ENCODE data around the gene EPHA4.

EPHA4 gene

DNA sequence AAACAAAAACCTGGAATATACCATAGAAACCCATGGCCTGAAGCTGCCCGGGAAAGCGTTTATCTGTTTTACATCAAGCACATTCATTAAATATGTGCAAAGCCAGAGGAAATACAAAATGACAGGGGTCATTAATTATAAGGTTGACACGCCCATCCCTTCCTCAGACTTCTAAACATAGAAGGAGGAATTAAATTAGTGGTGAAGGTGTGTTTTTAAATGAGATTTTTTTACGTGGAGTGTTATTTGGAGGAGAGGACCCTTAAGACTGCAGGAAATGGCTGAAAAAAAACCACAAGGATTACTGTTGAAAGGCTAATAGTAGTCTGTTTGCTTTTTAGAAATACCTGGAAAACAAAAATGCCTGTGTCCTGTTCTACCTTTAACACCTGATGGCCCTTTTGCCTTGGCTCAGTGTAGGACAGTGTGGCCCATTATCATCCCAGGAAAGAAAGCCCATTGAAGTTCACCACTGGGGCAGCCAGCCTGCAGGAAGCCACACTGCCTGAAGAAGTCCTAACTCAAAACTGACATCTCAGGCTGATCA, 123.2 kb downstream of the EPHA4 start:
- H3K23ac ChIP-seq (ENCODE audit: low read length in 2 of 2), result no peak overlapping the region
- peak overlapping the region in 1 of 2 experiments; percentile 48 for H3K14ac ChIP-seq (ENCODE audit: low read length in 2 of 2)
- H3K27me3 ChIP-seq (ENCODE audit: control insufficient read depth in 1 of 2, insufficient read depth in 1 of 2, low read length in 2 of 2), result no peaks in the 10 kb centered on the region
- no peak overlapping the region for H2BK5ac ChIP-seq (ENCODE audit: low read depth, low read length, poor library complexity, severe bottlenecking)
- no peaks in the 10 kb centered on the region for H3K9me3 ChIP-seq (ENCODE audit: control insufficient read depth, low read length)
- H4K91ac ChIP-seq (ENCODE audit: low read length), result no peak overlapping the region
- no peak overlapping the region for H3K4me2 ChIP-seq (ENCODE audit: low read length, poor library complexity, severe bottlenecking)
- peaks cover 9 to 20% of the 10 kb centered on the region in 2 experiments for H3K36me3 ChIP-seq (ENCODE audit: control insufficient read depth in 1 of 2, insufficient read depth in 2 of 2, low read depth in 1 of 2, low read length in 2 of 2)
- H3K4me3 ChIP-seq (ENCODE audit: insufficient read depth in 1 of 2, low read depth in 1 of 2, low read length in 2 of 2), result no peak overlapping the region
- no peak overlapping the region for H2AK5ac ChIP-seq (ENCODE audit: low read length, severe bottlenecking)
- H2BK12ac ChIP-seq (ENCODE audit: low read length in 2 of 2), result no peak overlapping the region
- no peak overlapping the region for H3K18ac ChIP-seq (ENCODE audit: low read depth in 1 of 2, low read length in 2 of 2)
- 83% methylated on average over 1 of the region's 4 CpGs for WGBS
- peak overlapping the region in 1 of 2 experiments; percentile 41 for H3K4ac ChIP-seq (ENCODE audit: low read depth in 1 of 2, low read length in 2 of 2)
- peak overlapping the region; percentile 6 for H2AFZ ChIP-seq (ENCODE audit: low read depth, low read length)
- no peak for DNase-seq
- peaks cover 6% of the 10 kb centered on the region for H3K79me1 ChIP-seq (replicated peaks; ENCODE audit: low read length, poor library complexity, severe bottlenecking)
- no peak overlapping the region for H2BK120ac ChIP-seq (ENCODE audit: low read depth, low read length)
- H3K4me1 ChIP-seq (ENCODE audit: control insufficient read depth, insufficient read depth, low read depth, low read length), result peaks cover 2% of the 10 kb centered on the region
- H4K8ac ChIP-seq (ENCODE audit: low read length), result no peak overlapping the region
- H3K27ac ChIP-seq (ENCODE audit: low read length, poor library complexity, severe bottlenecking), result no peak overlapping the region
- H3K9ac ChIP-seq (ENCODE audit: low read length), result no peak overlapping the region
- no peak overlapping the region for H2BK15ac ChIP-seq (ENCODE audit: low read depth, poor library complexity, severe bottlenecking)

DNA sequence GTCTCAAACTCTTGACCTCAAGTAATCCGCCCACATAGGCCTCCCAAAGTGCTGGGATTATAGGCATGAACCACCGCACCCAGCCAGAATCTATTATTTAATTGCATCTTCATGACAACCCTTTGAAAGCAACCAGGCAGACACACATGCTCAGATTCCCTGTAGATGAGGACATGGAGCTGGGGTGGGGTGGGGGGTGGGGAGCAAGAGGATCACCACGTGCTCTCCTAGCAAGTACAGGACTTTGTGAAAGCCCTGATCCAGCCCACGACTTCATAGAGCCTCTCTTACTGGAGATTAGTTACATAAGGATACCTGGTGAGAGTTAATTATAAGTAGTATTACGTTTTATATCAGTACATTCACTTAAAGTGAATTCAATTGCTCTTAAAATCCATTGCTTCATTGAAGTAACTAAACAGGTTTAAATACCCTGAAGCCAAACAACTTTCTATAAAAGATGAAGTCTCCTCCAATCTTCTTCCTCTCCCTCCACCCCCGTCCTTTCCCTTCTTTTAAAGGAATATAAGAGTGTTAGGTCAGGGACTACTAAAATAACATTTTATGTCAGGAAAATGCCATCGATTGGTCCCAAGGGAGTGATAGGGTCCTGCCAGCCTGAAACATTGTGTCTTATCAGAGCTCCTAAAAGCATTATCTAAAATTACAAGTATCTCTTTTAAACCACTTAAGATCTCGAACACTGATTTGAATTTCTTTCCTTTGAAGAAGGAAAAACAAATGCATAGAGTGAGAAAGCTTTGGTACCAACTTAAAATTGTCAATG, 123.9 kb downstream of the EPHA4 start:
- 82% methylated on average over 3 of the region's 8 CpGs for WGBS
- Histone ChIP-seq H2BK120ac (ENCODE audit: low read depth, low read length) (no peak overlapping the region), H2BK15ac (ENCODE audit: low read depth, poor library complexity, severe bottlenecking) (no peak overlapping the region), H3K9me3 (ENCODE audit: control insufficient read depth, low read length) (no peaks in the 10 kb centered on the region), H2AFZ (ENCODE audit: low read depth, low read length) (no peak overlapping the region), H3K9ac (ENCODE audit: low read length) (no peak overlapping the region), H3K4ac (ENCODE audit: low read depth in 1 of 2, low read length in 2 of 2) (no peak overlapping the region), H3K79me1 (replicated peaks; ENCODE audit: low read length, poor library complexity, severe bottlenecking) (peaks cover 6% of the 10 kb centered on the region), H2BK12ac (ENCODE audit: low read length in 2 of 2) (no peak overlapping the region), H3K18ac (ENCODE audit: low read depth in 1 of 2, low read length in 2 of 2) (no peak overlapping the region), H3K4me3 (ENCODE audit: insufficient read depth in 1 of 2, low read depth in 1 of 2, low read length in 2 of 2) (no peak overlapping the region), H3K27me3 (ENCODE audit: control insufficient read depth in 1 of 2, insufficient read depth in 1 of 2, low read length in 2 of 2) (no peaks in the 10 kb centered on the region), H3K36me3 (ENCODE audit: control insufficient read depth in 1 of 2, insufficient read depth in 2 of 2, low read depth in 1 of 2, low read length in 2 of 2) (peaks cover 9 to 14% of the 10 kb centered on the region in 2 experiments), H3K14ac (ENCODE audit: low read length in 2 of 2) (no peak overlapping the region), H2AK5ac (ENCODE audit: low read length, severe bottlenecking) (no peak overlapping the region), H3K27ac (ENCODE audit: low read length, poor library complexity, severe bottlenecking) (no peak overlapping the region), H3K4me2 (ENCODE audit: low read length, poor library complexity, severe bottlenecking) (no peak overlapping the region), H2BK5ac (ENCODE audit: low read depth, low read length, poor library complexity, severe bottlenecking) (no peak overlapping the region), H4K91ac (ENCODE audit: low read length) (no peak overlapping the region), H3K23ac (ENCODE audit: low read length in 2 of 2) (no peak overlapping the region), H4K8ac (ENCODE audit: low read length) (no peak overlapping the region), H3K4me1 (ENCODE audit: control insufficient read depth, insufficient read depth, low read depth, low read length) (peaks cover 2% of the 10 kb centered on the region)
- DNase-seq, result no peak

DNA sequence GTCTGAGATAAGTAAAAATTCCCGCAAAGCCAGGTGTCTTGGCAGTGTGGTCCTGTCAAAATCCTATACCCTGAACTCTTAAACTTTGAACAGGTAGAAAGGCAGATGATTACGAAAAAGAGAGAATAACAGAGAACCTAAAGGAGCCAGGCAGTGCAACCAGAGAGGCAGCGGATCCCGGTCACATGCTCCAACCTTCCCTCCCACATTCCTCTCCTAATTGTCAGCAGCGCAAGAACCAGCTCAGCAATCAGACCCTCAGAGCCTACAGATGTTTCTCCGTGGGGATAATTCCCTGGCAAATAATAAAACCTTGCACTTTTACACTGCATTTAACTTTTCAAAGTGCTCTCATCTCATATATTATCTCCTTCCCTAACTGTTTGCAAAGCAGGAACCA, 124.8 kb downstream of the EPHA4 start:
- Histone ChIP-seq H3K36me3 (ENCODE audit: control insufficient read depth in 1 of 2, insufficient read depth in 2 of 2, low read depth in 1 of 2, low read length in 2 of 2) (peaks cover 10 to 17% of the 10 kb centered on the region in 2 experiments), H2BK120ac (ENCODE audit: low read depth, low read length) (no peak overlapping the region), H3K27me3 (ENCODE audit: control insufficient read depth in 1 of 2, insufficient read depth in 1 of 2, low read length in 2 of 2) (no peaks in the 10 kb centered on the region), H4K91ac (ENCODE audit: low read length) (no peak overlapping the region), H3K14ac (ENCODE audit: low read length in 2 of 2) (no peak overlapping the region), H2BK5ac (ENCODE audit: low read depth, low read length, poor library complexity, severe bottlenecking) (no peak overlapping the region), H3K4ac (ENCODE audit: low read depth in 1 of 2, low read length in 2 of 2) (no peak overlapping the region), H3K9ac (ENCODE audit: low read length) (no peak overlapping the region), H3K4me2 (ENCODE audit: low read length, poor library complexity, severe bottlenecking) (no peak overlapping the region), H2BK15ac (ENCODE audit: low read depth, poor library complexity, severe bottlenecking) (no peak overlapping the region), H3K23ac (ENCODE audit: low read length in 2 of 2) (no peak overlapping the region), H4K8ac (ENCODE audit: low read length) (no peak overlapping the region), H2BK12ac (ENCODE audit: low read length in 2 of 2) (no peak overlapping the region), H3K4me3 (ENCODE audit: insufficient read depth in 1 of 2, low read depth in 1 of 2, low read length in 2 of 2) (no peak overlapping the region), H3K79me1 (replicated peaks; ENCODE audit: low read length, poor library complexity, severe bottlenecking) (peaks cover 5% of the 10 kb centered on the region), H2AK5ac (ENCODE audit: low read length, severe bottlenecking) (no peak overlapping the region), H2AFZ (ENCODE audit: low read depth, low read length) (no peak overlapping the region), H3K9me3 (ENCODE audit: control insufficient read depth, low read length) (no peaks in the 10 kb centered on the region), H3K18ac (ENCODE audit: low read depth in 1 of 2, low read length in 2 of 2) (no peak overlapping the region), H3K4me1 (ENCODE audit: control insufficient read depth, insufficient read depth, low read depth, low read length) (peaks cover 2% of the 10 kb centered on the region), H3K27ac (ENCODE audit: low read length, poor library complexity, severe bottlenecking) (peak overlapping the region; percentile 57)
- 52% methylated on average over 6 of the region's 6 CpGs for WGBS
- peak; percentile 41 for DNase-seq

DNA sequence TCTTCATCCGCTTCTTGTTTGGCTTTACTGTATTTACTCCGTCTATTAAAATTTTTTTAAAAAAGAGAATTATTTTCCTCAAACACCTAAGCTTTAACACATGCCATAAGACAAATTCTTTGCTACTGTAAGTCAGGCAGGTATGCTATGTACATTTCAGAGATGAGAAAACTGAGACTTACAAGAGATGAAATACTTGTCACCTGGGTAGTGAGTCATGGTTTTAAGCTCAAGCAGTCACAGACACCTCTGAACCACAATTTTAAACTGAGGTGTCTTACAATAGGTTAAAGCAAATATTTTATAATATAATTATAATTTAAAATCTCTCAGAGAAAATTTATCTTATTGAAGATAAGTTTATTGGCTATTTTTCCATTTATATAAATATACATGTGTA, 126.0 kb downstream of the EPHA4 start:
- H2AFZ ChIP-seq (ENCODE audit: low read depth, low read length), result no peak overlapping the region
- H3K36me3 ChIP-seq (ENCODE audit: control insufficient read depth in 1 of 2, insufficient read depth in 2 of 2, low read depth in 1 of 2, low read length in 2 of 2), result peaks cover 19 to 24% of the 10 kb centered on the region in 2 experiments
- H3K4ac ChIP-seq (ENCODE audit: low read depth in 1 of 2, low read length in 2 of 2), result no peak overlapping the region
- DNase-seq, result no peak
- H3K4me1 ChIP-seq (ENCODE audit: control insufficient read depth, insufficient read depth, low read depth, low read length), result peaks cover 2% of the 10 kb centered on the region
- H3K4me3 ChIP-seq (ENCODE audit: insufficient read depth in 1 of 2, low read depth in 1 of 2, low read length in 2 of 2), result no peak overlapping the region
- no peak overlapping the region for H3K18ac ChIP-seq (ENCODE audit: low read depth in 1 of 2, low read length in 2 of 2)
- no peak overlapping the region for H3K27ac ChIP-seq (ENCODE audit: low read length, poor library complexity, severe bottlenecking)
- H3K9ac ChIP-seq (ENCODE audit: low read length), result no peak overlapping the region
- no peak overlapping the region for H2BK15ac ChIP-seq (ENCODE audit: low read depth, poor library complexity, severe bottlenecking)
- H4K91ac ChIP-seq (ENCODE audit: low read length), result no peak overlapping the region
- H2BK120ac ChIP-seq (ENCODE audit: low read depth, low read length), result no peak overlapping the region
- no peak overlapping the region for H2AK5ac ChIP-seq (ENCODE audit: low read length, severe bottlenecking)
- no peak overlapping the region for H2BK12ac ChIP-seq (ENCODE audit: low read length in 2 of 2)
- H3K14ac ChIP-seq (ENCODE audit: low read length in 2 of 2), result no peak overlapping the region
- H3K9me3 ChIP-seq (ENCODE audit: control insufficient read depth, low read length), result no peaks in the 10 kb centered on the region
- no peak overlapping the region for H3K4me2 ChIP-seq (ENCODE audit: low read length, poor library complexity, severe bottlenecking)
- H3K23ac ChIP-seq (ENCODE audit: low read length in 2 of 2), result no peak overlapping the region
- H3K27me3 ChIP-seq (ENCODE audit: control insufficient read depth in 1 of 2, insufficient read depth in 1 of 2, low read length in 2 of 2), result no peaks in the 10 kb centered on the region
- no peak overlapping the region for H2BK5ac ChIP-seq (ENCODE audit: low read depth, low read length, poor library complexity, severe bottlenecking)
- H3K79me1 ChIP-seq (replicated peaks; ENCODE audit: low read length, poor library complexity, severe bottlenecking), result peaks cover 11% of the 10 kb centered on the region
- H4K8ac ChIP-seq (ENCODE audit: low read length), result no peak overlapping the region
- 100% methylated on average over 1 of the region's 2 CpGs for WGBS
